CD4-positive, alpha-beta T cell treated with Interleukin-21 for 1 hour (primary cell): ENCODE results near the gene PLTP.
A peak's percentile ranks its signal among the peaks of the same experiment; 100 is the strongest.
"Not testable (repeated sequence)": the region's sequence is repeated elsewhere in the genome, so short reads cannot be mapped to it uniquely, and the experiment has no call there.

ENCODE experiments used
- DNase-seq: peaks from one replicate; pipeline ENCODE4 v3.0.0-alpha.2; 2020

The PLTP gene

DNA sequence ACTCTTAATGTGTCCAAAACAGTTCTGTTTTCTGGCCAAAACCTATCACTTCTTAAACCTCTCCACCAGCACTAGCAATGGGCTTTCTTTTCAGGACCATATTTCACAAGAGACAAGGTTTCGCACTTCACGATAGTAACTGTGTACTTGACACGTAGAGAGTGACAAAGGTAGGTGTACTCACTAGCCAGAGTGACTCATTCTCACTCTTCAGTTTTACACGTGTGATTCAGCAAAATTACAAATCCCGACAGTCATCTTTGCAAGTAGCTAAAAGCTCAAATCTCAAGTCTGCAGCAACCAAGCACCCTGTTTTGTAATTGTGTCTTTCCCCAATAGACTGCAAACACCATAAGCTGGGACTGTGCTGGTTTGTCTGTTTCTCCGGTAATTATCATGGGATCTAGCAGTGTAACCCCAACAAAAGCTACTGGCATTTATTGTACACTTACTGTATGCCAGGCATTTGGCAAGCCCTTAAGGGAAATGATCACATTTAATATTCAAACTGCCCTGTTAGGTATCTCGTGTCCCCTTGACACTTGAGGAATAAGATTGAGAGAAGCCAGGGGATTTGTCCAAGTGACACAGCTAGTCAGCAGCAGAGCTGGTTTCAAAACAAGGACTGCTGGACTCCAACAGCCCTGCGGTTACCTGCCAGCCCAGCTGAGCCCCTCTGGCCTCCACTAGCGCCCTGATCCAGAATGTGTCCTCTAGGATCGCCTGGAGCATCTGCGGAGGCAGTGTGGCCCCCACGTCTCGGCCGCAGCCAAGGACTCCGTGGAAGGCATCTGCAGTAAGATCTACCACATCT is 32.4 kb upstream of the PLTP start:
- DNase-seq, result no peak

DNA sequence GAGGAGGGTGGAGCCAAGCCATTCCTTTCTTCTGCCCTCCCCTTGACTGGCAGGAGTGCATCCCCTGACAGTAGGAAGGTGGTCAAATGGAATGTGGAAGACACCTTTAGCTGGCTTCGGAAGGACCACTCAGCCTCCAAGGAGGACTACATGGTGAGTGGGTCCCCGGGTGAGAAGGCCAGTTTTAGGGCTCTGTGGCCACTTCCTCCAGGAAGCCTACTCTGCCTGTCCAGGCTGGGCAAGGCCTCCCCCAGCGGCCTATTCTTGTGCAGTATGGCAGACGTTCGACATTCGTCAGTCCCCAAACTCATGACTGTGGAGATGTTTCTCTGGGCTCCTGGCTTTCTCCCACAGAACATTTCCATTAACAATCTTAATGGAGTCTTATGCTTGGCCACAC is 31.7 kb upstream of the PLTP start:
- no peak for DNase-seq

DNA sequence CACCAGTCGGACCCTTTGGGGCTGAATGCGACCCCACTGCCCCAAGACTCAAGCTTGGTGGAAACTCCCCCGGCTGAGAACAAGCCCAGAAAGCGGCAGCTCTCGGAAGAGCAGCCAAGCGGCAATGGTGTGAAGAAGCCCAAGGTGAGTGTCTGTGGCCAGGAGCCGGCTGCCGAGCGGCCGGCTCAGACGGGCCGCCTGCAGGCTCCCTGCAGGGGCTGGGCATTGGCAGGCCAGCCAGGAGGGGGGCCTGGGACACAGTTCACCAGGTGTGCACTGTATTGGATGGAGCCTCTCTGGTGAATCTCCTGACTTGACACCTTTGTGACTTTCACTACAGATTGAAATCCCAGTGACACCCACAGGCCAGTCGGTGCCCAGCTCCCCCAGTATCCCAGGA is 28.5 kb upstream of the PLTP start:
- no peak for DNase-seq

DNA sequence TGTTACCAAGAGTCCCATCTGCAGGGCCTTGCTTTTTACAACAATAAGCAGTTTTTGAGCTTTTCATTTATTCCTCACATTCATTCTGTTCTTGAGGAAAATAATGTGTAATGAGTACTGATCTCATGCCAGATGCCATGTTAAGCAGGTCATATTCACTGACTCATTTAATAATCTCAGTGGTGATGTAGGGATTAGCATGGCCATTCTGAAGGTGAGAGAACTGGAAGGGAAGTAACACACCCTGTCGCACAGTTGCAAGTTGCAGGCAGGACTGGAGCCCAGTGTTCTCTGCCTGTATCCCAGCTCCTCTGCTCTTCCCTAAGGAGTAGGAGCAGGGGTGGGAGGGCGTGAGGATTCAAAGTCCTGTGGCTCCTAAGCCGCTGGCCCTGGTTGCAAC is 28.1 kb upstream of the PLTP start:
- DNase-seq, result no peak

DNA sequence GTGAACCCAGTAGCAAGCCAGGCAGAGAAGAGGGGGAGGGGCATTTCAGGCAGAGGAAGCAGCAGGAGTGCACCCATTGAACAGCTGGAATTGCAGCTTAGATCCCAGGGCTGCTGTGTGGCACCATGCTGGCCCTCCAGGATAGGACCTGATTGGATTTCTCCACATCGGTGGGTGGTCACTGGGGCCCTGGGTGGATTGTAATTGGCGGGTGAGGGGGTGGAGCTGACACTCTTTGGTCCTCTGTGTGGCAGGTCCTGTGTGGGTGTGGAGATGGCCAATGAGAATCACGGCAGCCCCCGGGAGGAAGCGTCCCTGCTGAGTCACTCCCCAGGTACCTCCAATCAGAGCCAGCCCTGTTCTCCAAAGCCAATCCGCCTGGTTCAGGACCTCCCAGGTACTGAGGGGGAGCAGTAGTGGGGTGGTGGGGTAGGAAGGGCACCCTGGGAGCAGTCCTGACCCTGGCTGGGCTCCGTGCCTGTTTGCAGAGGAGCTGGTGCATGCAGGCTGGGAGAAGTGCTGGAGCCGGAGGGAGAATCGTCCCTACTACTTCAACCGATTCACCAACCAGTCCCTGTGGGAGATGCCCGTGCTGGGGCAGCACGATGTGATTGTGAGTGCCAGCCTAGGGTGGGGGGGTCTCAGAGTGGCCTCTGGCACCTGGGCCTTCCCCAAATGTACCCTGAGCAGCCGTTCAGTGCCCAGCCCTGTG is 26.9 kb upstream of the PLTP start:
- DNase-seq, result no peak

DNA sequence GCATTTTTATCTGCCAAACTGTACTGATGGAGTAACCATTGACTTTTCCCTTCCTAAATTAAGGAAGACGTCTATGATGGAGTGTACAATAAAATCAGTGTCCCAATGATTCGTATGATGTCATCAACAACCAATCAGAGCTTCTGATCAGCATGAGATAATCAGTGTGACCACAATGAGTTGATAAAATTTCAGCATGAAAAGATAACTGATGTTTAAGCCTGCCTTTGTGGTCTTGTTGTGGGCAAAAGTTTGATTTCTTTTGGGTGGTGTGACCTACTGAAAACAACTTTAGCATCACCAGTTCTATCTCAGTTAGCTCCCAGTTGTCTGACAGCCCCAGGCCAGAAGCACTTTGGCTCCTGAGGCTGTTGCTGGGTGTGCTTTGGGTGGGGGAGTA is 25.8 kb upstream of the PLTP start:
- DNase-seq, result peak; percentile 38

DNA sequence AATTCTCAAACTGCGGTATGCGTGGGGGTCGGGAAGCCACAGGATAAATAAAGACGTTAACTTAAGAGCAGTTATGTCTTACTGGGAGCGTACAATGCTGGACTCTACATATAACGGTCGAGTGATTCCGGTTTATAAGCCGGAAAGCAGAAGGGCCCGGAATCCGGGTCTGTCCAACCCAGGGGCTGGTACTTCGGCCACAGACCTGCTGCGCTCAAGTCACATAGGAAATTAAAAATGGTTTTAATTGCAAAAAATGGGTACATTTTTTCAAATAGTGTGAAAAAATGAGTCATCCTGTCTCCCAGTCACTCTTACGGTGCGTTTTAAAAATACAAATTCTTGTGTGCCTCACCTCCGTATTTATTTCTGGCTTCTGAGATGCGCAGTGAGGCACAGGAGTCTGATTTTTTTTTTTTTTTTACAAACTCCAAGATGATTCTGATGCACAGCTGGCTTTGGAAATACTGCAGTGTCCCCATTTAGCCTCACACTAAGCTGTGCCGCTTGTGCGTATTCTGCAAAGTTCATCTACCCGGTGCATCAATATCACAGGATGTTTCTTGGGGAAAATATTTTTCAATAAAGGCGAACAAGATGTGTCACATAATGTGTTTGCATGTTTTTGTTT is 23.6 kb upstream of the PLTP start:
- DNase-seq, result no peak

DNA sequence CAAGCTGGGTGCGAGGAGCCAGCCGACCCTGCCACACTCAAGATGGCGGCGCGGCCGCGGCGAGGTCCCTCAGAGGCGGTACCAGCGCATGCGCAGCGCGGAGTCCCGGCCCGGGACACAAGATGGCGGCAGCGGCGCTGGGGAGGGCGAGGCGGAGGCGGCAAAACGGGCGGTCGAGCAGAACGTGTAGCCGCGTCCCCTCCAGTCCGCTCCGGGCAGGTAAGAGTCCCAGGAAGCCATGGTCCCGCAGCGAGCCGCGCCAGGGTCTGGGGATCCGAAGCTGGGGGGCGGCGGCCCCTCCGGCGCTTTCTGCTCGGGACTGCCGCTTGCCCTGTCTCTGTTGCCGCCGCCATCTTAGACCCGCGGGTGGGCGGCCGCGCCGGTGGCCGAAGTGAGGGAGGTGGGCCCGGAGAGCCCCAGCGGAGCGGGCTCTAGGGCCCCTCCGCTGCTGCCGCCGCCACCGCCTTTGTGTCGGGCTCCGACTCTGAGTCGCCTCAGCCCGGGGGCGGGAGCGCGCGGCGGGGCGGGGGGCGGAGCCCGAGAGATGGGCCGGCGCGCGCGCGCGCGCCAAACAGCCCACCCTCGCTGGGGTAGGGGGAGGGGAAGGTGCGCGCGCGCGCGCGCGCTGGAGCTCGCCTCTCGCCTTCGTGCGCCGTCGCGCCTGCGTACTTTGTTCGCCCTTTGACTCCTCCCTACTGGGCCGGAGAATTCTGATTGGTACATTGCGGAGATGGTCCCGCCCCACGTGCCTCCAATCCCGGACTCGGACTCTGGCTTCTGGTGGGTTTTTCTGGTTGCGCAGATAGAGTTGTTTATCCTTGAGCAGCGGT is 22.8 kb upstream of the PLTP start, which contains the start of gene PCIF1:
Gene PCIF1 (plus strand): TSS at position 98 of the 830 bp plus-strand sequence. CDS start 4,317 bp downstream, outside the sequence.
- DNase-seq, result peak; percentile 99

DNA sequence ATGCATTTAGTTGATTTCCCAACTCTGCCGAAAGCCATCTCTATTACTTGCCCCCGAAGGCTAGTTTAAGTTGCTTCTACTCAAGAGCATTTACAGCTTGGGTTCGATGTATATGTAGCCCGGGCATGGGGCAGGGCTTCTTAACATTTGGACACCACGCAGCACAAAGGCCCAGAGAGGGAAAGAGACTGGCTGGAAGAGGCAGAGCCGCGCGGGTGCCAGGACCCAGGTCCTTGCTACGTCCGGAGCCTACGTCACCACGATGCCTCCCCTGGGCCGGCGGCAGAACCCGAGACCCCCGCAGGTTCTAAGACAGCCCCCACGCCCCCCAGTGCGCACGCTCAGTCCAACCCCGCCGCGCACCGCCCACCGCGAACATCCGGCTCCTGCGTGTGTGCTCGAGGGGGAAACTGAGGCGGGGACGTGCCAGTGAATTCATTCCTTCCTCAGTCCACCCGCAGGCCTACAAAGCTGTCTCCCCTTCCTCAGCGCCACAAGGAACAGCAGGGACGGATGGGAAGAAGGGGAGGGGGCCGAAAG is 22.2 kb upstream of the PLTP start:
- DNase-seq, result no peak

DNA sequence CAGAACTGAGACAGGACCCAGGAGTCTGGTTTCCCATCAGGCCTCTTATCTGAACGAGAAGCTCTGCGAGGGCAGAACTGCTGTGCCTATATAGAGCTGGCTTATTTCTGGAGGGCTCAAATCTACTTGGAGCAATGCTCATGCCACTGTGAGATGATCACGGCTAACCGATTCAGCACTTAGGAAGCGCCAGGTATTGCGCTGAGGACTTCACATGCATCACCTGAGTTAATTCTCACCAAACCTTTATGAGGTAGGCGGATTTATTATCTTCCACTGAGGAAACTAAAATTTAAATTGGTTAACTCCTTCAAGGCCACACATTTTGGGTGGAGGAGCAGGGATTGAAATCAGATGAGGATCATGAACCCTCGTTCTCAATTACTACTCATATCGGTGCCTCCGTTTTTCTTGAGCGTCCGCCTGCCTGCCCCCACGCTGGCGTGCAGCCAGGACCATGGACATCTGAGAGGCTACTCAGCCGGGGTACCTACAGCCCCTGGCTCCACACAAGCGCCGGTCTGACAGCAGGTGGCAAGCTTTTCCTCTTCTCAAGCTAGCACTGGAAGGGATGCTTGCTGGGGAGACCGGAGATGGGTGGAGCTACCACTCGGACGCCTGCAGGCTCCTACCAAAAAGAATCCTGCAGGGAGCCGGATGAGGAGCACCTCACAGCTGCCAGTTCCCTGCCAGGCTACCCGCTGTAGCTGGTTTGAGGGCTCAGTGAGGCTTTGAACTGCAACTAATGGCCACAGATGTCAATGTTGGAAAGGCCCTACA is 21.5 kb upstream of the PLTP start:
- DNase-seq, result peak; percentile 69

DNA sequence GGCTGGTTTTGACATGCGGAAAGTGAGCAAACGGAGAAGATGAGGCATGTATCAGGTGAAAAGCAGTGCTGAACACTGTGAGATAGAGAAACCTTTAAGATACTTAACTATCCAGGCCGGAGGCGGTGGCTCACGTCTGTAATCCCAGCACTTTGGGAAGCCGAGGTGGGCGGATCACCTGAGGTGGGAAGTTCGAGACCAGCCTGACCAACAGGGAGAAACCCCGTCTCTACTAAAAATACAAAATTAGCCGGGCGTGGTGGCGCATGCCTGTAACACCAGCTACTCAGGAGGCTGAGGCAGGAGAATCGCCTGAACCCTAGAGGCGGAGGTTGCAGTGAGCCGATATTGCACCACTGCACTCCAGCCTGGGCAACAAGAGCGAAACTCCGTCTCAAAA is 19.7 kb upstream of the PLTP start:
- not testable (repeated sequence) for DNase-seq

DNA sequence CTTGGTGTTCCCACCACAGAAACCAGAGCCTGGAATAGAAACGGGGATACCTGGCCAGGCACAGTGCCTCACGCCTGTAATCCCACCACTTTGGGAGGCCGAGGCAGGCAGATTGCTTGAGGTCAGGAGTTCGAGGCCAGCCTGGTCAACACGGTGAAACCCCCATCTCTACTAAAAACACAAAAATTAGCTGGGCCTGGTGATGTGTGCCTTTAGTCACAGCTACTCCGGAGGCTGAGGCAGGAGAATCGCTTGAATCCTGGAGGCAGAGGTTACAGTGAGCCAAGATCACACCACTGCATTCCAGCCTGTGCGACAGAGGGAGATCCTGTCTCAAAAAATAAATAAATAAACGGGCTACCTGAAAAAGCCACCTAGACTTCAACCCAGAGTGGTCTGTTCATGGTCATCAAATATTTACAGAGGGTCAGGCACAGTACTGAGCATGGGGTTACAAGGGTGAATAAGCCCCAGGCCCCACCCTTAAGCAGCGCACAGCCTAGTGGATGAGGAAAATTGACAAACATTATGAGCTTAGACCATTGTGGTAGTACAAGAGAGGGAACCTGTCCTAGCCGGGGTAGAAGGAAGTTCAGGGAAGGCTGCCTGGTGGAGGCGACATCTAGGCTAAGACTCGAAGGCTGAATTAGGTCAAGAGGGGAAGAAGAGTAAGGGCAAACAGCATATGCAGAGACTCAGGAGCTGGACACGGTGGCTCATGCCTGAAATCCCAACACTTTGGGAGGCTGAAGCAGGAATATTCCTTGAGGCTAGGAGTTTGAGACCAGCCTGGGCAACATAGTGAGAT is 15.3 kb upstream of the PLTP start:
- no peak for DNase-seq

DNA sequence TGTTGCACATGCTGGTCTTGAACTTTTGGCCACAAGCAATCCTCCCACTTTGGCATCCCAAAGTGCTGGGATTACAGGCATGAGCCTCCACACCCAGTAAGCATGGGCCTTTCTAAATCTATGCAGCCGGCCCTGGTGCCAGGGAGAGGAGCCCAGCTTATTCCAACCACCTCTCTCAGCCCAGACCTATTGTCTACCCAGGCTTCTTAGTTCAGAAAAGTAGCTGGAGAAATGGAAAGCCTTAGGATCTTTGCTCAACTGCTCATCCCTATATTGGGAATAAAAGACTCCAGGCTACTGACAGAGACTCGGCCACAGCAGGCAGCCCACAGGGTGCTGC is 14.7 kb upstream of the PLTP start:
- DNase-seq, result no peak

DNA sequence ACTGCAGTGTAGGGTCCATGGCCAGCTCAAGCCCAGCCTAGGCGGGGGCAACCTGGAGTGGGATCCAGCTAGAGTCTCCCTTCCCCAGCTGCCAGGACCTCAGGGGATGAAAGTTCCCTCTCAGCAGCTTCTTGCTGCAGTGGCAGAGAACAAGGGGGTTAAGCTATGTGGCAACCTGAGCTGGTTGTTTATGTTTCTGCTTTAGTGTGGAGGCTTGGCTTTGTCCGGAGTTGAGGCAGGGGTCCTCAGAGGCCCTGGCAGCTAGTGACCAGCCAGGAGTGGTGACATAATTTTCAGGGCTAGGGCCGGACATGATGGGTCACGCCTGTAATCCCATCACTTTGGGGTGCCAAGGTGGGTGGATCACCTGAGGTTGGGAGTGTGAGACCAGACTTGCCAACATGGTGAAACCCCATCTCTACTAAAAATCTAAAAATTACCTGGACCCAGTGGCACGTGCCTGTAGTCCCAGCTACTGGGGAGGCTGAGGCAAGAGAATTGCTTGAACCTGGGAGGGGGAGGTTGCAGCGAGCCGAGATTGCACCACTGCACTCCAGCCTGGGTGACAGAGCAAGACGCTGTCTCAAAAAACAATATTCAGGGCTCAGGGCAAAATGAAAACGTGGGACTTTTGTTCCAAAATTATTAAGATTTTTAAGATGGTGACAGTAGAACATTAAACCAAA is 14.0 kb upstream of the PLTP start:
- no peak for DNase-seq

DNA sequence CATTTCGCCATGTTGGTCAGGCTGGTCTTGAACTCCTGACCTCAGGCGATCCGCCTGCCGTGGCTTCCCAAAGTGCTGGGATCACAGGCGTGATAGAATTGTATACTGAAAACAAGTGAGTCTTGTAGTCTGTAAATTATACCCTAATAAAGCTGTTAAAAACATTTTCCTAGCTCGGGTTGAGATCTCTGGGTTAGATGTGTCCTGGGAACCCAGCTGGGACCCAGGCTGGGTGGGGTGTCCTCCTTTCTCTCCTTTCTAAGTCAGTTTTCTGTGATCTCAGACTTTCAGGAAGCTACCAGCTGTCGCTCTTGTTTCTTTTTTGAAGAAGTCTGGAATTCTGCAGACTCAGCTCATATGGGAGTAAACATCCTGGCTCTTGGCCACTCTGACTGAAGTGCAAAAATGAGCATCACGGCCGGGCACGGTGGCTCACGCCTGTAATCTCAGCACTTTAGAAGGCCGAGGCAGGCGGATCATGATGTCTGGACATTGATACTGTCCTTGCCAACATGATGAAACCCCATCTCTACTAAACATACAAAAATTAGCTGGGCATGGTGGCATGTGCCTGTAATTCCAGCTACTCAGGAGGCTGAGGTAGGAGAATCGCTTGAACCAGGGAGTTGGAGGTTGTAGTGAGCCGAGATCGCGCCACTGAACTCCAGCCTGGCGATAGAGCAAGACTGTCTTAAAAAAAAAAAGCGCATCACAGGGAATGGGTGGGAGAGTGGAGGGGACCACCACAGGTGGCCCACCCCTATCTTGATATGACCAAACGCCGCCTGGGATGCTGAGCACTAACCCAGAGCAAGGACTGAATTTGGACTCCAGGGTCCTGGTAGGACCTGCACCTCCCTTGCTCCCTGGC is 12.7 kb upstream of the PLTP start:
- no peak for DNase-seq

DNA sequence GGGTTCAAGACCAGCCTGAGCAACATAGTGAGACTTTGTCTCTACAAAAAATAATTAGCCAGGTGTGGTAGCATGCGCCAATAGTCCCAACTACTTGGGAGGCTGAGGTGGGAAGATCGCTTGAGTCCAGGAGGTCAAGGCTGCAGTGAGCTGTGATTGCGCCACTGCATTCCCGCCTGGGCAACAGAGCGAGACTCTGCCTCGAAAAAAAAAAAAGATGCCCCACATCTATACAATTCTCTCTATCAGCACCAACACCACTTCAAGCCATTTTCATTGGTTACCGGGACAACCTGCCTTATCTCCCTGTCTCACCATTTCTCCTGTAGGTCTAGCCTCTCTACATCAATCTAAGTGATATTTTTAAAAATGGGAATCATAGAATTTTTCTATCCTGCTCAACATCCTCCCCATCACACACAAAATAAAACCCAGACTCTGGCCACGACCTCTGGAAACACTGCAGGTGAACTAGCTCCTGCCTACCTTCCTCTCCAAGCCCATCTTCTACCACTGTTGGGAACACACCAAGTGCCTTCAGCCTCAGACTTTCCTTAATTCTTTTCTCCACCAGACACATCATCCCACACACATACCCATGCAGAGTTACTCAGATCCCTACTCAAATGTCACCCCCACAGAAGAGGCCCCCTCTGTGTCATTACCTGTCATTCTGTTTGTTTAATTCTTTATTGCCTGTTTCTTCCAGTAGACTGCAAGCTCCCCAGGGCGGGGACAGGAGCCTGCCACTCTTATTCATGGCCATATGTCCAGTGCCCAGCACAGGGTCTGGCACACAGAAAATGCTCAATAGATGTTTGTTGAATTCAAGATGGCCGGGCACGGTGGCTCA is 9.6 kb upstream of the PLTP start:
- no peak for DNase-seq

DNA sequence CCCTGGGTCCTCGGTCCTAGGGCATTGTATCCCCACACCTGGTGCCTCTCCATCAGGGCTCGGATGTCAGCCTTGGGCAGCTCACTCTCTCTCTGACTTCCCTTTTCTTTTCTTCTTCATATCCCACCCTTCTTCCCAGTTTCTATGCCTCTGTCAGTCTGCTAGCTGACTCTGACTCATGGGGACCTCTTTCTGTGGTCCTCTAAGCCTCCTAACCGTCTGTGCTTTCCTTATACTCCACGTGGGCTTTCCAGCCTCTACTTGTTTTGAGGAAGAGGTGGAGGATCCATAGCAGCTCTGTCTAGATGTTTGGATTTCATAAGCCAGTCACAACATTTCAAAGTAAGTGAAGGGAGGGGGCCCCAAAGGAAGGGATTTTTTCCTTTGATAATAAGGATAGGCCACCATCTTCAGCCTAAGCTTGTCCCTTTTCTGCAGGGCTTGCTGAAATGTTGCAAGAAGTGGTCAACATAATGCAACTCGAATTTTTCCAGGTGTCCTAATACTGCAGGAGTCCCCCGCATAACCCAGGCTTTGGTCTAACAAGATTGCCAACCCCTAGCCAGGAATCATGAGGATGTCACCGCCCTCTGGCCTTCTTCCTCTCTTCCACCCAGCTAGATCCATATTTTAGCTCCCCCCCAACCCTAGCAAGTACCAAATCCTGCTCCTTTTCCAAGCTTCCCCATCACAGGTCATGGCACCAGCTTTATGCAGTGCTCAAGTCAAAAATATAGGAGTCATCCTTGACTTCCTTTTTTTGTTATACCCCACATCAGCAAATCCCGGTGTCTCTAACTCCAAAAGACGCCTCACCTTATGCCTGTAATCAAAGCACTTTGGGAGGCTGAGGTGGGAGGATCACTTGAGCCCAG is 8.7 kb upstream of the PLTP start:
- no peak for DNase-seq
